ENCODE data around the gene FANK1. TPM values are rescaled to one million over a fixed set of nuclear protein-coding genes. Genes with fewer than 3 reads are reported as not detected.

The FANK1 gene
- polyA plus RNA-seq, 3 donors = 0.20 TPM; not detected in 2

- Mint-ChIP-seq H3K9me3 (peaks cover 0 to 4% (median 2%) of the 10 kb centered on the region in 7 donors), H3K36me3 (no peaks in the 10 kb centered on the region), H3K27ac (no peak overlapping the region), H3K4me3 (no peak overlapping the region), H3K27me3 (ENCODE audit: low read depth in 3 of 3) (peaks cover 0 to 2% (median 2%) of the 10 kb centered on the region in 3 donors), H3K4me1 (no peaks in the 10 kb centered on the region)
- 91% methylated on average over 1 of the region's 3 CpGs for WGBS (ENCODE audit: insufficient coverage)
- no peak overlapping the region for H3K4me3 ChIP-seq (replicated peaks in 1 of 3; ENCODE audit: low read depth in 2 of 3, low read length in 3 of 3)
- TF ChIP-seq CTCF (IDR thresholded peaks at IDR 0.05) = no peak
- no peak overlapping the region for H3K4me2 ChIP-seq (replicated peaks; ENCODE audit: extremely low read depth, low read length, poor library complexity, severe bottlenecking)
- H3K27ac ChIP-seq (ENCODE audit: low read depth in 1 of 2, low read length in 2 of 2) = no peak overlapping the region
- DNase-seq = no peak
- no peaks in the 10 kb centered on the region for H3K4me1 ChIP-seq (ENCODE audit: control insufficient read depth in 1 of 2, insufficient read depth in 2 of 2, low read length in 2 of 2)
- no peaks in the 10 kb centered on the region for H3K36me3 ChIP-seq (replicated peaks in 1 of 2; ENCODE audit: control insufficient read depth in 1 of 2, insufficient read depth in 2 of 2, low read length in 2 of 2)
- no peaks in the 10 kb centered on the region for H3K79me2 ChIP-seq (ENCODE audit: insufficient read depth, low read length)
- H3K27me3 ChIP-seq (ENCODE audit: control insufficient read depth in 2 of 2, insufficient read depth in 2 of 2, low read length in 2 of 2) = no peaks in the 10 kb centered on the region
- no peak overlapping the region for H3K9ac ChIP-seq (ENCODE audit: insufficient read depth, low read length, poor library complexity, severe bottlenecking)
- no peak overlapping the region for H2AFZ ChIP-seq (ENCODE audit: insufficient read depth, low read depth, low read length, poor library complexity, severe bottlenecking)
- no peaks in the 10 kb centered on the region for H4K20me1 ChIP-seq (ENCODE audit: insufficient read depth, low read length)
- intact Hi-C loops (cut with micrococcal nuclease) = no loop called here
- no peaks in the 10 kb centered on the region for H3K9me3 ChIP-seq (replicated peaks in 1 of 2; ENCODE audit: control insufficient read depth in 1 of 2, insufficient read depth in 1 of 2, low read length in 2 of 2)
Measured at GRCh38 chr10:126016882-126017281, 120.5 kb downstream of the FANK1 start.

- WGBS (ENCODE audit: insufficient coverage) = 100% methylated on average over 2 of the region's 2 CpGs
Measured at GRCh38 chr10:126017961-126018560, 121.7 kb downstream of the FANK1 start.

More at GRCh38 chr10:126017961-126018560, 121.7 kb downstream of the FANK1 start:
- Histone ChIP-seq H3K4me3 (replicated peaks in 1 of 3; ENCODE audit: low read depth in 2 of 3, low read length in 3 of 3) (no peak overlapping the region), H3K4me1 (ENCODE audit: control insufficient read depth in 1 of 2, insufficient read depth in 2 of 2, low read length in 2 of 2) (no peaks in the 10 kb centered on the region), H4K20me1 (ENCODE audit: insufficient read depth, low read length) (no peaks in the 10 kb centered on the region), H2AFZ (ENCODE audit: insufficient read depth, low read depth, low read length, poor library complexity, severe bottlenecking) (no peak overlapping the region), H3K9ac (ENCODE audit: insufficient read depth, low read length, poor library complexity, severe bottlenecking) (no peak overlapping the region), H3K27ac (ENCODE audit: low read depth in 1 of 2, low read length in 2 of 2) (no peak overlapping the region), H3K4me2 (replicated peaks; ENCODE audit: extremely low read depth, low read length, poor library complexity, severe bottlenecking) (no peak overlapping the region), H3K9me3 (replicated peaks in 1 of 2; ENCODE audit: control insufficient read depth in 1 of 2, insufficient read depth in 1 of 2, low read length in 2 of 2) (no peaks in the 10 kb centered on the region), H3K36me3 (replicated peaks in 1 of 2; ENCODE audit: control insufficient read depth in 1 of 2, insufficient read depth in 2 of 2, low read length in 2 of 2) (no peaks in the 10 kb centered on the region), H3K27me3 (ENCODE audit: control insufficient read depth in 2 of 2, insufficient read depth in 2 of 2, low read length in 2 of 2) (no peaks in the 10 kb centered on the region), H3K79me2 (ENCODE audit: insufficient read depth, low read length) (no peaks in the 10 kb centered on the region)
- TF ChIP-seq CTCF (IDR thresholded peaks at IDR 0.05) = no peak
- peaks cover 0 to 4% (median 2%) of the 10 kb centered on the region in 7 donors for H3K9me3 Mint-ChIP-seq
- no peaks in the 10 kb centered on the region for H3K36me3 Mint-ChIP-seq
- no peaks in the 10 kb centered on the region for H3K4me1 Mint-ChIP-seq
- no peak overlapping the region for H3K27ac Mint-ChIP-seq
- DNase-seq = no peak
- H3K27me3 Mint-ChIP-seq (ENCODE audit: low read depth in 3 of 3) = peaks cover 0 to 2% (median 2%) of the 10 kb centered on the region in 3 donors
- intact Hi-C loops (cut with micrococcal nuclease) = no loop called here
- H3K4me3 Mint-ChIP-seq = no peak overlapping the region

Measured in CD14-positive monocyte (primary cell).